GM18498 (cell line): ENCODE results near the gene FPR3.
"Not testable (repeated sequence)": the region's sequence is repeated elsewhere in the genome, so short reads cannot be mapped to it uniquely, and the experiment has no call there.

Experiments
- ATAC-seq: cut with Tn5 transposase; IDR thresholded peaks from one replicate; pipeline ENCODE4 v1.9.1; 2021; ENCODE audit warnings: mild to moderate bottlenecking, moderate library complexity; ENCODE audit not compliant: unreplicated experiment

Gene FPR3, protein sequence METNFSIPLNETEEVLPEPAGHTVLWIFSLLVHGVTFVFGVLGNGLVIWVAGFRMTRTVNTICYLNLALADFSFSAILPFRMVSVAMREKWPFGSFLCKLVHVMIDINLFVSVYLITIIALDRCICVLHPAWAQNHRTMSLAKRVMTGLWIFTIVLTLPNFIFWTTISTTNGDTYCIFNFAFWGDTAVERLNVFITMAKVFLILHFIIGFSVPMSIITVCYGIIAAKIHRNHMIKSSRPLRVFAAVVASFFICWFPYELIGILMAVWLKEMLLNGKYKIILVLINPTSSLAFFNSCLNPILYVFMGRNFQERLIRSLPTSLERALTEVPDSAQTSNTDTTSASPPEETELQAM

GRCh38 chr19:51794885-51795490, at the start of gene FPR3:
FPR3 (plus strand) TSS chr19:51795157; CDS start chr19:51823749, 28,592 bp downstream.
- ATAC-seq = no peak

DNA sequence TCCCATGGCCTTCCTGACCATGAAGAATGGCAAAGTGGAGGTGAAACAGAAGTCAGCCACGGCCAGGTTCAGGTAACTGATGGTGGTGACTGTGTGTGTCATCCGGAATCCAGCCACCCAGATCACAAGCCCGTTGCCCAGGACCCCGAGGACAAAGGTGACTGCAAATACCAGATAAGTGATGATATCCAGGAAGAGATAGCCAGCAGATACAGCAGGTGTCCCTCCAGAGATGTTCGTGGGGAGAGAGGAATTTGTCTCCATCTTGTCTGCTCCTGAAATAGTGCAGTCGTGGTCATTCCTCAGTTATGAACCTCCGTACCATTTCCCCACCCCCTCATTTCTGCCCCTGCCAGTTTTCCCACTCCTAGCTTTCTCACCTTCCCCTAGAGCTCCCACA, 48.2 kb upstream of the FPR3 start:
- ATAC-seq = no peak

DNA sequence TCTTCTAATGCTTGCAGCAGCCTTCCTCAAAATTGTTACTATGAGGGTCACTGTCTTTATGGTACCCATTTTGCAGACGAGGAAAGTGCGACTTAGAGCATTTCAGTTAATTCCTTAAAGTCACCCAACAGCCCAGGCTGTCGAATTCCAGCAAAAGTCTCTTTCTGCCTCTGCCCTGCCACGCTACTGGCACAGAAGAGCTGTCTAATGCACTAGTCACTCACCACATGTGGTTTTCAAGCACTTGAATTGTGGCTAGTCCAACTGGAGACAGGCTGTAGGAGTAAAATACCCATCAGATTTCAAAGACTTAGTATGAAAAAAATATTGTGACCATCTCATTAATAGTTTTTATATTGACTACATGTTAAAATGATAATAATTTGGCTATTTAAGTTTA, 45.0 kb upstream of the FPR3 start:
- no peak for ATAC-seq

GRCh38 chr19:51750400-51751094, 44.4 kb upstream of the FPR3 start:
- no peak for ATAC-seq

DNA sequence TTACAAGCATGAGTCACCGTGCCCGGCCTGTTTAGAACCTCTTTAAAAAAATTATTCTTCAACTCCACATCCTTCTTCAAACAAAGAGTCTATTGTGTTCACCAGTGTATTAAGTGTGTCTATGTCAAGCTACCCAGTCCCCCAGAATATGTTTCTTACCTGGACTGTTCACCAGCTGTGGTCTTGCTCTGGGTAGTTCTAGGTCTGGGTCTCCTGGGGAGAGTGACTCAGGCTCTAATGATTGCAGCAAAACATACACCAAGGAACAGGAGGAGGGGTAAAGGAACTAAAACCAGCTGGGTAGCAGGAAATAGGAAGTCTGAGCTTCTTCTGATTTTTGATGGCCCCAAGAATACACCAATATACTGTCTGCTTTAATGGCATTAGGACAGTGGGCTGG, 43.3 kb upstream of the FPR3 start, which contains the start of gene FPR1:
Gene FPR1, minus strand, starts transcription at position 224 of the 400 bp plus-strand sequence. CDS start 4,884 bp downstream, outside the sequence.
- no peak for ATAC-seq

GRCh38 chr19:51754109-51754508, 40.8 kb upstream of the FPR3 start:
- ATAC-seq = no peak

- no peak for ATAC-seq
Measured at GRCh38 chr19:51754770-51755169, 40.2 kb upstream of the FPR3 start.

- no peak for ATAC-seq
Measured at GRCh38 chr19:51755571-51755970, 39.4 kb upstream of the FPR3 start.

- no peak for ATAC-seq
Measured at GRCh38 chr19:51760697-51761356, 34.1 kb upstream of the FPR3 start, which contains the start of gene FPR2. FPR2 (plus strand) TSS chr19:51761180; CDS start chr19:51768659, 7,479 bp downstream.

DNA sequence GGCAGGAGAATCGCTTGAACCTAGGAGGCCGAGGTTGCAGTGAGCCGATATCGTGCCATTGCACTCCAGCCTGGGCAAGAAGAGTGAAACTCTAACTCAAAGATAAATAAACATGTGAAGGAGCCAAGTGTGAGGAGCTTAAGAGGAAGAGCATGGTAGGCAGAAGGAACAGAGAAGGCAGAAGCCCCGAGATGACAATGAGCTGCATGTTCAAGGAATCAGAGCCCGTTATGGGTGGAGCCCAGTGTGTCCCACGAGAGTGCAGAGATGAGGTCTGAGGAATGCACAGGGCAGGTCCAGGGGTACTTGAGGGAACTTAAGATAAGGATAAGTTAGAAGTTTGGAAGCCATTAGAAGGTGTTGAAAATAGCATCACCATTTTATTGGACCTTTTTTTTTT, 33.3 kb upstream of the FPR3 start:
- ATAC-seq = no peak

GRCh38 chr19:51765086-51765485, 29.9 kb upstream of the FPR3 start:
- no peak for ATAC-seq

DNA sequence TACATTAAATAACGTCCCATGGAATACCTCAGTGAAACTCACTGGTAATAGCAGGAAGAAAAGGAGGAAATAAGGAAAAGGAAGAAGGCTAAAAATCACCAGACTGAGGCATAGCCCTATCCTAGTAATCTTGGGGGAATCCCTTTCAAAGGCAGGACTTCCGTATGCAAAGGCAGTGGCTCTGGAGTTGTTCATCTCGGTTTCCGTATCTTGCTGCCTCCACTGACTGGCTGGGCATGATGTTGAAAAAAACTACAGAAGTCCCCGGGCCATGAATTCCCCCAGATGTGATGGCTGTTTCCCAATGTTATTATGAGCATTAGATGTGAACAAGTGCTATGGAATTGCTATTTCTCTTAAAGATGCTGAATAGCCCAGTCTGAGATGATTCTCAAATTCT, 28.5 kb upstream of the FPR3 start:
- no peak for ATAC-seq

DNA sequence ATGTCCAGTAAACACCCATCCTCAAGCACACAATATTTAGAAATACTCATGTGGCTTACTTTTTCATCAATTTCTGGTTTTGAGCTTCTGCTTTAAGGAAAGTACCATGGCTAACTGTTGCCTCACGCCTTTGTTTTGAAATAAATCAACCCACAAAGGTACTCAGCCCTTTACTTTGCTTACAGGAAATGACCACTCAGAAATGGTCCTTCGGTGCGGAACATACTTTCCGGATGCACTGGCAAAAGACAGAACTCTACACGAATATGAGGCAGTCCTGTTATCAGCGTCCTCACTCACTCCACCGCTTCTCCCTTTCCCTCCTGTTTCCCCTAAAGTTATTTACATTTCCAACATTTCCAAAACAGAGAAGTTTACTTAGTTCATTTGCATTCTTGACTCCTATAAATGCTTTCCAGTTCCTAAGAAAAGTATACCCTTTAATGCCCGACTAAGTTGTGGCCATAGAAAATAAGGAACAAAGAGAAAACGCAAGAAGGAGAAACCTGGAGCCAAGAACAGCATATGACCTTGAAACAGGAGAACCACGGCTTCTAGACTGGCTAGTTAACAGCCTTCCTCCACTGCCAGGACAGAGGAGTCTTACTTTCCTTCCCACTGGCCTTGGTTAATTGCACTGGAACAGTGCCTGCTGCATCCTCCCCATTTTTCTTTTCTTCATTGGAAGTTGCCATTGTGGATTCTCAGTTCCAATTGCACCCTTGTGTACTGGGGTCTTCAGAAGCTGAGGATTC, 23.4 kb upstream of the FPR3 start:
- ATAC-seq = no peak

GRCh38 chr19:51772977-51773376, 22.0 kb upstream of the FPR3 start:
- no peak for ATAC-seq

- not testable (repeated sequence) for ATAC-seq
Measured at GRCh38 chr19:51776561-51776960, 18.4 kb upstream of the FPR3 start.

DNA sequence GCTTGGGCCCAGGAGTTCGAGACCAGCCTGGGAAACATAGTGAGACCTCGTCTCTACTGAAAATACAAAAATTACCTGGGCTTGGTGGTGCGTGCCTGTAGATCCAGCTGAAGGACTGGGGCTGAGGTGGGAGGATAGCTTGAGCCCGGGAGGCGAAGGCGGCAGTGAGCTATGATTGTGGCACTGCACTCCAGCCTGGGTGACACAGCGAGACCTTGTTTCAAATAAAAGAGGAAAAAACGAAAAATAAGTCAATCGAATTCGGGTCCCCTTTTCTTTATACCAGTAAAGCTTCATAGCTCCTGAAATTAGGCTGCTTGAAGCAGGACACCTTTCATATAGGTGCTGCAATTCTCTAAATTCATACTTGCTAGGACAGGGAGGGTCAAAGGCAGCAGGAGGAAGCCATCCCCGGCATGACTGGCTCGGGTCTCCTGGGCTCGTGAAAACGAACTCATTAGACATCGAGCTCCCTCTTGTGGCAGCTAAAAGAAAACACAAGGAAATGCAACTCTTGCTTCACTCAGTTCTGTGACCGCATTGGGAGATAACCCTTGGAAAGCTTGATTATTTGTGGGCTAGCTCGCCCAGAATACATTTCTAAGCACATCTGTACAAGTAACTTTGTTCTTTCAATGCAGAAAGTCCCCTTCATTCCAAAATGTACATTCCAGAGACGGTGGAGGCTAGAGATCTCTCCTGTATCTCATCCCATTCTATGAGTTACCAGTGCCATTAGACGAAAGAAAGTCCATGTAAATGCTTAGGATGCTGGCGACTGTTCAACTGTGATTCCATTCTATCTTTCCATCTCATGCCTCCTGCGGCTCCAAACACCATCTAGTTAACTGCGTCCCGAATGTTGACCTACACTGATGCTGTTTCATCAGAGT, 17.1 kb upstream of the FPR3 start:
- ATAC-seq = no peak

- no peak for ATAC-seq
Measured at GRCh38 chr19:51779181-51779580, 15.8 kb upstream of the FPR3 start.

DNA sequence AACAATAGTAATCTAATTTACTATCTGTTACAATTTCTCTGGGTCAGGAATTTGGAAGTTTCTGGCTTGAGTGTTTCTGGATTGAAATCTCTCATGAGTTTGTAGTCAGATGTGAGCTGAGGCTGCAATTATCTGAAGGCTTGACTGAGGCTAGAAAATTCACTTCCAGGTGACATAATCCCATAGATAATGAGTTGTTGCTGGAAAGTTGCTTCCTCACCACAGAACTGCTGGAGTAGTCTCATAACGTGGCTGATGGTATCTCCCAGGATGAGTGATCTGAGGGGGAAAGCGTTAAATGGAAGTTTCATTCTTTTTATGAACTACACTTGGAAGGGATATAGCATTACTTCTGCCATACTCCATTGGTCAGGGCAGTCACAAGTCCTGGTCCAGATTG, 15.3 kb upstream of the FPR3 start:
- ATAC-seq = no peak

DNA sequence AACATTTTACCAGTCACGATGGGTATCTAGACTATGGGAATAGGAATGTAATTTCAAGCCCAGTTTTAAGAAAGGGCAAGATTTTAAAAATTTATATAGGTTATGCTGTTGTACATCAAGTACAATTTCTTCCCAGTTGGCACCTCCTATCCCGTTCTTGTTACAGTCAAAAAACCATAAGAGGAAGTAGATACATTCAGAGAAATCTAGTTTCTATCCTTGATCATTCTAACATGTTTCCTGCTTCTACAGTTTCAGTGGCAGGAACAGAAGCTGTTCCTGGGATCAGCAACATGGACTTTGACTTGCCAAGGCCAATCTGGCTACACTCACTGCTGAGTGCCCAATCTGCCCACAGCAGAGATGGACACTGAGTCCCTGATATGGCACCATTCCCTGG, 14.7 kb upstream of the FPR3 start:
- no peak for ATAC-seq

DNA sequence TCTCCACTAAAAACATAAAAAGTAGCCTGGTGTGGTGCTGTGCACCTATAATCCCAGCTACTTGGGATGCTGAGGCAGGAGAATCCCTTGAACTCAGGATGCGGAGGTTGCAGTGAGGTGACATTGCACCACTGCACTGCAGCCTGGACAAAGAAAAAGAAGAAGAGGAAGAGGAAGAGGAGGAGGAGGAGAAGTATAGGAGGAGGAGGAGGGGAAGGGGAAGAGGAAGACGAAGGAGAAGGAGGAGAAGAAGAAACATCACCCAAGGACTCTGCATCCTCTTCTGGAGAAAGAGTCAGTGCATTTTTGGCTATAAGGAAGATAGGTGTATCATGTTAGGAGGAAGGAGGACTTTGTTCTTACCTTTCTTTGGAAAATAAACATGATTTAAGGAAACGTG, 13.0 kb upstream of the FPR3 start:
- ATAC-seq = no peak
